Suprapubic skin (tissue), 4 donors: Measurements from ENCODE around the gene NSDHL. TPM values are rescaled to one million over a fixed set of nuclear protein-coding genes. Genes with fewer than 3 reads are reported as not detected.
"Not testable (repeated sequence)": the region's sequence is repeated elsewhere in the genome, so short reads cannot be mapped to it uniquely, and the experiment has no call there.

Experiments
- DNase-seq, 2 donors: peaks; one replicate each; pipeline ENCODE4 v3.0.0-alpha.2; 2019; ENCODE audit warnings: low spot score in 2 of 2
- H3K27ac ChIP-seq: fragments of 200-600 bp; sonication (generic); one replicate; pipeline ENCODE4 v1.5.1; 2019
- H3K27me3 ChIP-seq: fragments of 200-600 bp; sonication (generic); one replicate; pipeline ENCODE4 v1.5.1; 2019
- H3K36me3 ChIP-seq: fragments of 200-600 bp; sonication (generic); one replicate; pipeline ENCODE4 v1.5.1; 2019
- H3K4me1 ChIP-seq: fragments of 200-600 bp; sonication (generic); one replicate; pipeline ENCODE4 v1.5.1; 2019
- H3K4me3 ChIP-seq: fragments of 200-600 bp; sonication (generic); one replicate; pipeline ENCODE4 v1.5.1; 2019; ENCODE audit warnings: mild to moderate bottlenecking
- H3K9me3 ChIP-seq: fragments of 200-600 bp; sonication (generic); one replicate; pipeline ENCODE4 v1.5.1; 2019
- CTCF ChIP-seq, 2 donors: fragments of 200-600 bp in 1 of 2; fragments of 450-650 bp in 1 of 2; sonication (generic) in 1 of 2; IDR thresholded peaks; one replicate each; pipeline ENCODE4 v1.5.1; 2016 to 2019; ENCODE audit warnings: antibody characterized with exemption in 2 of 2, mild to moderate bottlenecking in 1 of 2, moderate library complexity in 1 of 2
- EP300 ChIP-seq: sonication (generic); formaldehyde crosslinking; IDR thresholded peaks from one replicate; pipeline ENCODE4 v1.6.1; 2017; ENCODE audit warnings: antibody characterized with exemption
- POLR2A ChIP-seq, 2 donors: fragments of 450-650 bp; IDR thresholded peaks; one replicate each; pipeline ENCODE4 v1.6.1; 2017; ENCODE audit warnings: antibody characterized with exemption in 2 of 2, mild to moderate bottlenecking in 2 of 2, moderate library complexity in 2 of 2
- POLR2AphosphoS5 ChIP-seq, 3 donors: sonication (generic); formaldehyde crosslinking; IDR thresholded peaks; one replicate each; pipeline ENCODE4 v1.6.1; 2017; ENCODE audit warnings: antibody characterized with exemption in 3 of 3
- WGBS: methylation state at CpG from one replicate; pipeline ENCODE4 v1.1.5; 2018; 5-methylcytosine and 5-hydroxymethylcytosine counted together
- total RNA-seq, 4 donors: library from RNA; depleted of rRNA; stranded (reverse); fragments of >200 nt; gene quantifications; one replicate each; pipeline ENCODE4 v1.1.0, GENCODE V29; 2016

Gene NSDHL
- total RNA-seq, 4 donors from 2014 or later, result 11.8 to 34.1 (median 22.4) TPM

DNA sequence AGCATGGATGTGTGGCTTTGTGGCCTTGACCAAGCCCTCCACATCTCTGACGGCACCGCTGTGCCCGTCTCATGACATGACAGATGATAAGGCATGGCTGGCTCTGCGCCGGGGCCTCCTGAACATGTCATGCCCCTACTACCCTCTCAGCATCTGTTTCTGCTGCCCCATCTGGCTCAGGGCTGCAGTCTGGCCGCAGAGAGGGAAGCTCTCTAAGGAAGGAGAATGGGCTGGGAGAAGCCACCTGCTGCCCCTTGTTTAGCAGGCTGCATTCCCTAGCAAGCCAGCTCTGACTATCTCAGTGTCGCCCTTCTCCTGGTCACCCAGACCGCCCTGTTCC is 74.2 kb downstream of the NSDHL start:
- WGBS, result 84% methylated on average over 8 of the region's 8 CpGs
- Histone ChIP-seq H3K27ac (no peak overlapping the region), H3K27me3 (no peaks in the 10 kb centered on the region)

DNA sequence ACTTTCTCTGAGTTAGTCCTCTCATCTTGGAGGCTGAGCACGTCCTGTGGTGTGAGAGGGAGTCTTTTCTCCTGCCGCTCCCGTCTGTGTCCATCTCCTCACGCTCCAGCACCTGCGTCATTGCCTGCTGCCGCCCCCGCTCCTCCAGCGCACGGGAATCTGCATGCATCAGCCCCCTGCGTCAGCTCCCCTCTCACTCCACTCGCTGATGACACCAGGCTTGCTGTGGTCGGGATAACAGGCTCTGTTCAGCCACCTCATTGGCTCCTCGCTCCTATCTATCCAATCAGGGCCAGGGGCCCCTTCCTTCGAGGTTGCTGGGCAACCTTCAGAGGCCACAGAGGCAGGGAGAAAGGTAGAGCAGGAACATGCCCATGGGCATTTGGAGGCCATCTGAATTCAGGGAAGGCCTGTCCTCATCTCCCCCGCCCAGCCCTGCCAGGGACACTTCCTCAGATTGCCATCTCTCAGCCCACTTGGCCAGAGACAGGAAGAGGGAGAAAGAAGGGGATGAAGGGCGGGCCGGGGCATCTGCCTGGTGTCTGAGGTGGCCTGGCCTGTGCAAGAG is 76.3 kb downstream of the NSDHL start:
- H3K27ac ChIP-seq, result no peak overlapping the region
- H3K36me3 ChIP-seq, result no peaks in the 10 kb centered on the region
- no peaks in the 10 kb centered on the region for H3K9me3 ChIP-seq
- DNase-seq, result no peak
- 65% methylated on average over 16 of the region's 17 CpGs for WGBS
- TF ChIP-seq POLR2AphosphoS5 (IDR thresholded peaks at IDR 0.05) (no peak), CTCF (IDR thresholded peaks at IDR 0.05) (no peak), EP300 (no peak), POLR2A (IDR thresholded peaks at IDR 0.05) (no peak)
- H3K27me3 ChIP-seq, result no peaks in the 10 kb centered on the region
- H3K4me3 ChIP-seq, result no peak overlapping the region
- H3K4me1 ChIP-seq, result peaks cover 5% of the 10 kb centered on the region

More for the DNA sequence above, 74.2 kb downstream of the NSDHL start:
- Histone ChIP-seq H3K36me3 (no peaks in the 10 kb centered on the region), H3K9me3 (no peaks in the 10 kb centered on the region), H3K4me1 (peaks cover 10% of the 10 kb centered on the region), H3K4me3 (no peak overlapping the region)
- DNase-seq, result no peak
- TF ChIP-seq POLR2AphosphoS5 (IDR thresholded peaks at IDR 0.05), result no peak
- no peak for TF ChIP-seq CTCF (IDR thresholded peaks at IDR 0.05)
- no peak for TF ChIP-seq EP300
- TF ChIP-seq POLR2A (IDR thresholded peaks at IDR 0.05), result no peak

DNA sequence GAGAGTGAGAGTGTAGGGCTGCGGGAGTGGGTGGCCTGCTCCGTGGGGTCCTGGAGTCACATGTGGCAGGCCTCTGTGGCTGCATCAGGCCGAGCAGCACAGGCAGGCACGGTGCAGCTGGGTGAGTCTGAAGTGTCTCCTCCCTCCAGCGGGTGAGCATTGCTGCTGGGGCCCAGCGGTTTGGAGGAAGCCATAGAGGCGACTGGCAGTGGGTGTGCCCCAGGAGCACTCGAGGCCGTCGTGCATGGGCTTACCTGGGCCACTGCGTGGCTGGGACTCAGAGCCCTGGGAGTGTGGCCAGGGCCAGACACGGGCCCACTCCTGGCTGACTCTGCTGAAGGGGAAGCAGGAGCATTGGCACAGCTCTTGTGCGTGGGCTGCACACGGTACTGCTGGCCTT is 77.6 kb downstream of the NSDHL start:
- Histone ChIP-seq H3K4me3 (no peak overlapping the region), H3K9me3 (no peaks in the 10 kb centered on the region), H3K27me3 (no peaks in the 10 kb centered on the region), H3K27ac (no peak overlapping the region), H3K4me1 (peaks cover 5% of the 10 kb centered on the region), H3K36me3 (no peaks in the 10 kb centered on the region)
- WGBS, result 94% methylated on average over 3 of the region's 14 CpGs
- no peak for DNase-seq
- TF ChIP-seq POLR2AphosphoS5 (IDR thresholded peaks at IDR 0.05) (no peak), CTCF (IDR thresholded peaks at IDR 0.05) (no peak), EP300 (no peak), POLR2A (IDR thresholded peaks at IDR 0.05) (no peak)

DNA sequence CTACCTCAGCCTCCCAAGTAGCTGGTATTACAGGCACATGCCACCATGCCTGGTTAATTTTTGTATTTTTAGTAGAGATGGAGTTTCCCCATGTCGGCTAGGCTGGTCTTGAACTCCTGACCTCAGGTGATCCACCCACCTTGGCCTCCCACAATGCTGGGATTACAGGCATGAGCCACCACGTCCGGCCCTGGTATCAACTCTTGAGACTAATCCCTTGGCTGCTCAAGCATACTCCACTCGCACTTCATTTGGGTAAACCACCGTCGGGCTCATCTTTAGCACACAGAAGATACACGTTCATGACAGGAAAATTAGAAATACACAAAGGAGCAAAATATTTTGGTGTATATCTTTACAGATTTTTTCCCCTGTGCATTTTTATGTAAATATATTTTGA is 79.2 kb downstream of the NSDHL start:
- not testable (repeated sequence) for DNase-seq, H3K36me3 ChIP-seq, H3K9me3 ChIP-seq, H3K27me3 ChIP-seq, H3K4me1 ChIP-seq, H3K4me3 ChIP-seq, H3K27ac ChIP-seq
- 86% methylated on average over 7 of the region's 7 CpGs for WGBS

DNA sequence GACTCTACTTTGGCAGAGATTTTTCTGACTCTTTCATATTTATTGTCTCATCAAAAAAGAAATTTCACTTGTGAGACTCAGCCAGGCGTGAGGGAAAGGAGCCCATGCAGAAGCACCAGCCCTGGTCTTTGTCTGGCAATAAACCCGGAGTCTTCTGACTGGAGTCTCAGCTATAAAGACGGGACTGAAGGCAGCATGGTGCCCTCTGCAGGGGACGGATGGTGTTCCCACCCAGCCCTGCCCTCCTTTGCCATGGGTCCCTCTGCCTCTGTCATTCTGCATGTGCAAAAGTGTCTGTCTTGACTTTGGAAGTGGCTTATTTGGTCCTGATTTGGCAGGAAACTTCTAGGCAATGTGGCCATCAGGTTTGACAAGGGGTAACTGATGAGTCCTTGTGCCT is 81.2 kb downstream of the NSDHL start:
- TF ChIP-seq EP300, result no peak
- TF ChIP-seq CTCF (IDR thresholded peaks at IDR 0.05), result no peak
- TF ChIP-seq POLR2AphosphoS5 (IDR thresholded peaks at IDR 0.05), result no peak
- no peak for TF ChIP-seq POLR2A (IDR thresholded peaks at IDR 0.05)
- Histone ChIP-seq H3K4me3 (no peak overlapping the region), H3K27ac (no peak overlapping the region), H3K36me3 (no peaks in the 10 kb centered on the region), H3K9me3 (no peaks in the 10 kb centered on the region), H3K27me3 (no peaks in the 10 kb centered on the region), H3K4me1 (no peaks in the 10 kb centered on the region)
- WGBS, result 65% methylated on average over 4 of the region's 4 CpGs
- no peak for DNase-seq

- H3K9me3 ChIP-seq, result no peaks in the 10 kb centered on the region
- TF ChIP-seq EP300 (no peak), POLR2A (IDR thresholded peaks at IDR 0.05) (no peak), CTCF (IDR thresholded peaks at IDR 0.05) (no peak), POLR2AphosphoS5 (IDR thresholded peaks at IDR 0.05) (no peak)
- H3K27ac ChIP-seq, result no peak overlapping the region
- no peak overlapping the region for H3K4me3 ChIP-seq
- no peaks in the 10 kb centered on the region for H3K36me3 ChIP-seq
- H3K4me1 ChIP-seq, result no peaks in the 10 kb centered on the region
- 72% methylated on average over 7 of the region's 7 CpGs for WGBS
- H3K27me3 ChIP-seq, result no peaks in the 10 kb centered on the region
- DNase-seq, result no peak
Observed at GRCh38 chrX:152912641-152913040, 81.8 kb downstream of the NSDHL start.
